ENCODE data around the gene EIF1.
"Not testable (repeated sequence)": the region's sequence is repeated elsewhere in the genome, so short reads cannot be mapped to it uniquely, and the experiment has no call there.

Gene EIF1

DNA sequence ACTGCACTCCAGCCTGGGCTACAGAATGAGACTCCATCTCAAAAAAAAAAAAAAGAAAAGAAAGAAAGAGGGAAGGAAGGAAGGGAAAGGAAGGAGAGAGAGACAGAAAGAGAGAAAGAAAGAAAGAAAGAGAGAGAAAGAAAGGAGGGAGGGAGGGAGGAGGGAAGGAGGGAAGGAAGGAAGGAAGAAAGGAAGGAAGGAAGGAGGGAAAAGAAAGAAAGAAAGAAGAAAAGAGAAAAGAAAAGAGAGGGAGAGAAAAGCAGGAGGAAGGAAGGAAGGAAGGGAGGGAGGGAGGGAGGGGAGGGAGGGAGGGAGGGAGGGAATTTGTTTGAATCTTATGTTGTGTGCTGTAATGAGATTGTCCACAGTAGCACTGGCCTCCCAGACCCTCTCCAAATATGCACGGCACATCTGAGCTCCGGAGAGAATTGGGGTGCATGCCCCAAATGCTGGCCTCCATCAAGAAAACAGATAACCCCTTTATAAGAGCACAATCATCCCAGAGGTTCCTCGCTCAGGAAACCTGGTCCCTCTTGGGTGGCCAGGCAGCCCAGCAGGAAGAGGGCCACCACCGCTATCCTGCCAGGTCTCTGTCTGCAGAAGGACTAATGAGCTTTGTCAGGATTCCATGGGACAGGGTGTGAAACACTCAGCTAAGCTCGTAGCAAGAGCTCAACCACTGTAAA, 8.8 kb upstream of the EIF1 start:
- DNase-seq = no peak

DNA sequence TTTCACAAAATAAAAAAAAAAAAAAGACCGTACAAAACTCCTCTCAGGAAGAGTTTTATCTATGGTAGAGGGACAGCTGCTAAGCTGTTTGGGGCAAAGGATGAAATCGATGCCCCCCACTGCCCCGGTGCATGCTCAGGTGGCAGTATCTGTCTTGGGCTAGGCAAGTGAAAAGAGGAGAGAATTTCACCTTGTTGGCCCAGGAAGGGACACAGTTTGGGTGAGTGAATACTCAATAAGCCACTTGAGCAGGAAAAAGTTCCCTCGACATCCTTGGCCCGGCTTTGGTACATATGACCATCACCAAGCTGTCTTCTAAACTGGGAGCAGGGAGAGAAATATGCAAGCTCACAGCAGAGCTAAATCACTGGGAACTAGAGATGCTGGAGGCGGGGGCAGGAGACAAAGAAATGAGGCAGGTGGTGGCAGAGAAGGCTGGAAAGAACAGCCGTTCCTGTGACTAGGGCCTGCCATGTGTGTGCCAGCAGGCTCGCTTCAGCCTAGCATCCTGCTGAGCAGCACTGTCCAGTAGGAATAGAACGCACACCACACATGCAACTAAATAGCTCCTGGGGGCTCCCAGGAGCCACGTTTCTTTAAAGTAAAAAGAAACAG, 8.2 kb upstream of the EIF1 start:
- DNase-seq = no peak

DNA sequence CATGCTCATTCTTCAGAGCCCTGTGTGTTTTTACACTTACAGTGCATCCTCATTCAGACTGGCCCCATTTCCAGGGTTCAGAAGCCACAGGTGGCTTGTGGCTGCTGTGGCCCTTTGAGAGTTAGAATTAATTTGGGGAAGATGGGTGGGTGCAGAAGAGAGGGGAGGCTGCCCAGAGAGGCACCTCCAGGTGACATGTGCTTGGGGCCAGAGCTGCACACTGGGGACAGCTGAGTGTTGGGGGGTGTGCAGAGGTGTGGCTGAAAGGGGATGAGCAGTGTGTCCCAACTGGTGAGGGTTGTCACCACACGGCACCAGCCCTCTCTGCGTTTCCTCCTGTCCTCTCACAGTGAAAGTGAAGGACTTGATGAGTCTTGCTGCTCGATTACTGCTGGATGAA, 6.9 kb upstream of the EIF1 start:
- no peak for DNase-seq

DNA sequence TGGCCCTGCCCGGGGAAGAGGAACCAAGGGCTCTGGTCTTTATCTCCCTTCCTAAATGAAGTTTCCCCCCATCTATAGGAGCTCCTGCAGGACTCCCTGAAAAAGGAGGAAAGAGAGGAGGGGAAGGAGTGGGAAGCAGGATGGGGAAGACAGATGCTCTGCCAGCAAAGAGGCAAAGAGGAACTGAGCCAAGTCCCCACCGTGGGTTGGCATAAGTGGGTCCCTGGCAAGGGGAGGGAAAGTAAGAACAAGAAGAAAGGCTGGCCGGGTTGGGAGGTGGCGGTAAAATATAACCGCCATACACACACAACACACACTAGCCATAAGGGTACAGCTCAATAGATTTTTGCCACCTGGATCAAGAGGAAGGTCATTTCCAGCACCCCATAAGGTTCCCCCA, 6.1 kb upstream of the EIF1 start:
- DNase-seq = no peak

DNA sequence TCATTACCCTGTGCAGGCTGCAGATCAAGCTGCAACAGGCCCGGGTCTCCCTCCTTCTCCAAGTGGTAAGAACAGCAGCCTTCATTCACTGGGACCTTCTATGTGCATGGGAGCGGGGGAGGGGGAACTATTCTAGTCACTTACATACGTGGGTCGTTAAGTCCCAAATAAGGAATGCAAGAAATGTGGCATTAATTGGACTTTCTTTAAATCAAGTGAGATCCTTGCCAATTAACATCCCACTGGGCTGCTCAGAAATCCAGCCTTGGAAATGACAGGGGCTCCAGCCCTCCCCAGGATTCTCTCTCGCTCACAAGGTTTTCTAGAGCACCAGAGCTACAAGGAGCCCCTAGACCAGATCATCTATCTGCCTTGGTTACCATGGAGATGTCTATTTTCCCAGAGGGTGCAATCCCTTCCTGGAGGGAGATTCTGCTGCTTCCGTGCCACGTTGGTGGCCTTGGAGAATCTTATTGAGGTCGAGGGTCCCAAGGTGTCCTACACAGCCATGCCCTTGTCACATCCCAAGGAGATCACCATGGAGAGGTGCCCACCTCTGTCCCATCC, 5.2 kb upstream of the EIF1 start:
- DNase-seq = no peak

DNA sequence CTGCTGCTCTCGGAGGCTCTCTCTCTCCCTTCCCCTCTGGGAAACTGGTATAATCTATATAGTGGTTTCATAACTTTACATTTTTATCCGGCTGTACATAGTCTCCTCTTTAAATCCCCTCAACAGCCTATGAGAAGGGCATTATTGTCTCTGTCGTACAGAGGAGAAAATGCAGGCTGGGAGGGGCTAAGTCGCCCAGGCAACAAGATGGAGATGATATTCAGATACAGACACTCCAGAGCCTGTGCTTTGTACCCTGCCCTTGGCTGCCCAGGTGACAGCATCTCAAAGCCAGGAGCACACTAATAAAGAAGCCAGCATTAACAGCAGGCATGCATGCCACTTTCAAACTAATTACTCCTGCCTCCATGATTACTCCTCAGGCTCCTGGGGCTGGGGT, 4.7 kb upstream of the EIF1 start:
- DNase-seq = no peak

DNA sequence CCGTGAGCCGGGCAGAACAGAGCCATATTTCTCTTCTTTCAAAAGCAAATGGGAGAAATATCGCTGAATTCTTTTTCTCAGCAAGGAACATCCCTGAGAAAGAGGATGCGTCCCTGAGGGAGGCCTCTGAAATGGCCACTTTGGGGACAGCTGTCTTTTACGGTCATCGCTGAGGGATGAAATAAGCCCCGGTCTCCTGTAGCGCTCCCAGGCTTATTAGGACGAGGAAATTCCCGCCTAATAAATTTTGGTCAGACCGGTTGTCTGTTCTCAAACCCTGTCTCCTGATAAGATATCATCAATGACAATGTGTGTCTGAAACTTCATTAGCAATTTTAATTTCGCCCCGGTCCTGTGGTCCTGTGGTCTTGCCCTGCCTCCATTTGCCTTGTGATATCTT, 2.9 kb upstream of the EIF1 start:
- not testable (repeated sequence) for DNase-seq

DNA sequence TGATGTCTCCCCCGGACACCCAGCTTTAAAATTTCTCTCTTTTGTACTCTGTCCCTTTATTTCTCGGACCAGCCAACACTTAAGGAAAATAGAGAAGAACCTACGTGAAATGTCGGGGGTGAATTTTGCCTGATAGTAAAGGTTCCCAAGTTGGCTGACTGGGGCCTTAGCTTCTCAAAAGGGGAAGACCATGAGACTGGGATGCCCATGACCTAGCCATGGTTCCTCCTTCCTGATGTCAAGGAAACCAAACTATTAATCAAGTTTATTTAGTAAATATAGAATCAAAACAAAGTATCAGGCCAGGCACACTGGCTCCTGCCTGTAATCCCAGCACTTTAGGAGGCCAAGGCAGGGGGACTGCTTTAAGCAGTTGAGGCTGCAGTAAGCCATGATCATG, 2.4 kb upstream of the EIF1 start:
- no peak for DNase-seq

DNA sequence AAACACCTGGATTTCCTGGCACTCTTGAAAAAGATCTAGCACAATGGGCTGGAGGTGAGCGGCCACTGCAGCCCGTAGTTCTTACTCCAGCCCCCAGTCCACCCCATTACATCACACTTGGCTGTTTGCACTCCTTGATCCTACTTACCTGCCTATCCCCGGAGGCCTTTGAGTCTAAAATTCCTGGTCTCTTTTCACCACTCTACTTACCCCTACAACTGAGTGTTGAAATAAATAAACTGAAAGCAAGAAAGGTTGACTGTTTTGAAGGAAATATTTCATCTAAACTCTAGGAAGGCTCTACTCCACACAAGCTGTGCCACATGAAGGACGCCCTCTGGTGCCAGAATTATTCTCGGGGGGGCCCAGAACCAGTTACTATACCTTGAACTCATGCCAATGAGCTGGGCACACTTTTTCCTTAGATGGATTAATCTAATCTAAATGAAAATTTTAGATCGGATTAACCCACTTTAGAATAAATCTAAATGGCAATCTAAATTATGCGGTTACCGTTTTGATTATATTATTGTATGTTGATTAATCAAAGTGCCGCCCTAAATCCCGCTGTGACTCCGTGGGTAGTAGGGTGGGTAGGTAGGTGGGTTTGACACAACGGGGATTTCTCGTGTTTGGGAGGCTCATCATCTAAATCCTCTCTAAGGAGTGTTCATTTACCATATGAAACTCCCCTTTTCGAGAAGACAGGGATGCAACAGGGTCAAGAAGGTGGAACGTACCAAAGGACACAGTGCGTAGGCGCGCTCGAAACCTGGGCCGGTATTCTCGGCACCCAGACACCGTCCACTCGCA, 651 bp upstream of the EIF1 start:
- peak; percentile 71 for DNase-seq

DNA sequence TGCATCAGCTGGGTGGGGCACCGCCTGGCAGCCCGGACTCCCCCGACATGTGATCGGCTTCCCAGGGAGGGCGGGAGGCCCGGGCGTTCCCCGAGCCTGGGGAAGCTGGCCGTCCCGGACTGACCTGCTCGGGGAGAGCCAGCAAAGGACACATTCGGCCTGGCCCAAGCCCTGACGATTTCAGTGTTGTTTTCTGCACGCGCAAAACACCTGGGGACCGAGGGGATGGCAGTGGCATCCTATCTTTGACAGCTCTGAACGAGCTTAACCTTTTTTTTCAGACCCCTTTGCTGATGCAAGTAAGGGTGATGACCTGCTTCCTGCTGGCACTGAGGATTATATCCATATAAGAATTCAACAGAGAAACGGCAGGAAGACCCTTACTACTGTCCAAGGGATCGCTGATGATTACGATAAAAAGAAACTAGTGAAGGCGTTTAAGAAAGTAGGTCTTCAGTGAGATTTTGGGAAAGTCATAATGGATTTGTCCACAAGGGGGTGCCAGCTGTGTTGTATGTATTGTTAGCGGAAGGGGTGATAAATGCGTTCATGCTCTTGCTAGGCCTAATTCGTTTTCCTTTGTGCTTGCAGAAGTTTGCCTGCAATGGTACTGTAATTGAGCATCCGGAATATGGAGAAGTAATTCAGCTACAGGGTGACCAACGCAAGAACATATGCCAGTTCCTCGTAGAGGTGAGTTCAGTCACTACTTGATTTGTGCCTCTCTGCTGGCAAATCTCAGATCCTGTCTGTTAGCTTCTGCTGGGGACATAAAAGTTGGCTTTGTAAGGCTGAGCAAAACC, 1.0 kb downstream of the EIF1 start:
- peak; percentile 51 for DNase-seq

DNA sequence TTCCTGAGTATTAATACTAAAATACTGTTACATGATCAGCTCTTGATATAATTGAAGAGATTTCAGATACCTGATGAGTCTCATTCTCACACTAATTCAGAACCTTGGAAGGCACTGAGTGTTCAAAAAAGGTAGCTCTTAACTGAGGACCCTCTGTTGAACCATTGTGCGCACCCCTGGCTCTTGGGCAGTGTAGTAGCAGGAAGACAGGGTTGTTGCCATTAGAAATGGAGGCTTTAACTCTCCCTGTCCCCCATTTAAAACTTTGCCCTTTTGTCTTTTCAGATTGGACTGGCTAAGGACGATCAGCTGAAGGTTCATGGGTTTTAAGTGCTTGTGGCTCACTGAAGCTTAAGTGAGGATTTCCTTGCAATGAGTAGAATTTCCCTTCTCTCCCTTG, 1.8 kb downstream of the EIF1 start:
- DNase-seq = no peak

DNA sequence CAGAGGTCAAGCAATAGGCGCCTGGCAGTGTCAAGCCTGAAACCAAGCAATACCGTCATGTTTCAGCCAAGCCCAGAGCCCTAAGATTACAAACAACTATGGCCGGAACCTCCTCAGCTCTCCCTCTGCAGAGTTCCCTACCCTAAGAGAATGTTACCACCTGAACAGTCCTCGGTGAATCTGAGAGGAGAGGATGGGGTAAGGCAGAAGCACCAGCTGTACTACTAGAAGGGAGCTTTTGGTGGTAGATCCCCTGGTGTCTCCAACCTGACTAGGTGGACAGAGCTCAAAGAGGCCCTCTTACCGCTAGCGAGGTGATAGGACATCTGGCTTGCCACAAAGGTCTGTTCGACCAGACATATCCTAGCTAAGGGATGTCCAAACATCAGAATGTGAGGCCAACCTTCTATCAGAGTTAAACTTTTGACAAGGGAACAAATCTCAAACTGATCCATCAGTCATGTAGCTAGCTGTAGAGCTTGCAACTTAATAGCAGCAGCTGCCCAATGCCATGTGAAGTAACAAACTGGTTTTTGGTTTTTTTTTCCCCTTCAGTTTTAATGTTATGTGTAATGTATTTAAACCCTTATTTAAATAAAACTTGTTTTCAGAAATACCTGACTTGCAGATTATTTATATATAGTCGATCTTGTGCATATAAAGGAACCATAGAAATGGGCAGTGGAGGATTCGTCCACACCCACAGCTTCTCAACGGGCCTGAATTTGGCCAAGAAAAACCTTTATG, 2.5 kb downstream of the EIF1 start:
- no peak for DNase-seq

DNA sequence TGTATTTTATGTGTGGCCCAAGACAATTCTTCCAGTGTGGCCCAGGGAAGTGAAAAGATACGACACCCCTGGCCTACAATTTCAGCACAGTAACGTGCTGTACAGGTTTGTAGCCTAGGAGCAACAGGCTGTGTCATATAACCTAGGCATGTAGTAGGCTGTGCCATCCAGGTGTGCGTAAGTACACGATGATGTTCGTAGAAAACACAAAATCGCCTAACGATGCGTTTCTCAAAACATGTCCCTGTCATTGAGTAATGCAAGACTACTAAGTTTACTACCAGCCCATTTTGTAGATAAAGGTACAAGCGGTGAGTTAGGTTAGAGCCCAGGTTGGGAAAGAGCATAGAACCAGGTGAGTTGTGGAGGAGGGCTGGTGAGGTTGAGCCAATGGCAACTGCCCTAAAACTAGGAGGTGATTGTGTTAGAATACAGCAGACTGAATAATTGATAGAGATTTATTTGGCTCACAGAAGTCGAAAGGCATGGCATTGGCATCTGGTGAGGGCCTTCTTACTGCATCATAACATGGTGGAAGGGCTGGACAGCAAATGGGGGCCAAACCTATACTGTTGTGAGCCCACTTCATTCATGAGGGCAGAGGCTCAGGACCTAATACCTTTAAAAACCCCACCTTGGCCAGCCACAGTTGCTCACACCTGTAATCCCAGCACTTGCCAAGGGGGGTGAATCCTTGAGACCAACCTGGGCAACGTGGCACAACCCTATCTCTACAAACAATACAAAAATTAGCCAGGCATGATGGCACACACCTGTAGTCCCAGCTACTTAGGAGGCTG, 4.2 kb downstream of the EIF1 start:
- no peak for DNase-seq

DNA sequence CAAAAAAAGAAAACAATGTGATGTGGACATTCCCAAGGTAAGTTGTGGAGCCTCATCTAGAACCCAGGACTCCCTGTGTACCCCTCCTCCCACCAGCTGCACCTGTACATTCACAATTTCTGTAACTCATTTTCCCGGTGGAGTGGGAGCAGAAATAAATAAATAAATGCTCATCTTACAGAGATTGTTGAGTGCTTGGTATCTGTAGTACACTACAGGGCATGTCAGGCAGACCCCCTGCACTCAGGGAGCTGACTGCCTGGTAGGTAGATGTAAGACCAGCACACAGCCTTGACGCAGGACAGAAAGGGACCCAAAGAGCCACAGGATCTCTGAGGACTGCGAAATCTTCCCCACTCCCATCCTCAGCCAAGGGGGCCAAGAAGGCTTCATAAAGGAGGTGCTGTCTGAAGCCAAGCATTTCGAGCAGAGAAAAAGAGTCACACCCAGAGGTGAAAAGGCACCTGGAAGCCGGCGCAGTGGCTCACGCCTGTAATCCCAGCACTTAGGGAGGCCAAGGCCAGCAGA, 6.5 kb downstream of the EIF1 start:
- DNase-seq = no peak

DNA sequence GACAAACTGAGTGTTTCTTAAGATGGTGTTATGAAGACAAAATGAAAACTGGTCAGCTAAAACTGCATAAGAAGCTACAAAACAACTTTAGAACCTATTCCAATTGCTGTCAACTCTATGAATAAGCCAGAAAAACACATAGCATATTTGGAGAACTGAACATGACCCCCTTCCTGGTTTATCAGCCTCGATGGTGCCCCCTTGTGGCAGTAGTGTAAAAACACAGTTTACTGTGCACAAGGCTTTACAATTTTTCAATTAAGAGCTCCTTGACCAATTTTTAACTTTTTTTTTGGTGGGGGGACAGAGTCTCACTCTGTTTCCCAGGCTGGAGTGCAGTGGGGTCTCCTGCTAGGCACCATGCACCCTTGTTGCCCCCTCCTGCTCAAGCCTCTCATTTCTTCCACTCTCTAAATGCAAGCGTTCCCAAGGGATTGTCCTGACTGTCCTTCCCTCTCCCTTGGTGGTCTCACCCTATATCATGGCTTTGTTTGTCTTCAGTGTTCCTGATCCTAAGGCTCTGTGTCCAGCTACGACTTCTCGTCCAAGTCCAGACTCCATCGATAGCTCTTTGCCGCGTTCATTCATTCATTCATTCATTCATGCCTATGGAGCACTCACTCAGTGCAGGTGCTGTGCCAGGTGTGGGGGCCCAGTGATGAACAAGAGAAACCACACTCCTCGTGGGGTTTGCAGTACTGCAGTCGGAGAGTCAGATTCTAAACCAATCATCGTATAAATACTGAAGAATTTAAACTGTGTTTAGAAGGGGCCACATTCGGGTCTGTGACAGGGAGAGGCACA, 7.5 kb downstream of the EIF1 start:
- peak; percentile 90 for DNase-seq

DNA sequence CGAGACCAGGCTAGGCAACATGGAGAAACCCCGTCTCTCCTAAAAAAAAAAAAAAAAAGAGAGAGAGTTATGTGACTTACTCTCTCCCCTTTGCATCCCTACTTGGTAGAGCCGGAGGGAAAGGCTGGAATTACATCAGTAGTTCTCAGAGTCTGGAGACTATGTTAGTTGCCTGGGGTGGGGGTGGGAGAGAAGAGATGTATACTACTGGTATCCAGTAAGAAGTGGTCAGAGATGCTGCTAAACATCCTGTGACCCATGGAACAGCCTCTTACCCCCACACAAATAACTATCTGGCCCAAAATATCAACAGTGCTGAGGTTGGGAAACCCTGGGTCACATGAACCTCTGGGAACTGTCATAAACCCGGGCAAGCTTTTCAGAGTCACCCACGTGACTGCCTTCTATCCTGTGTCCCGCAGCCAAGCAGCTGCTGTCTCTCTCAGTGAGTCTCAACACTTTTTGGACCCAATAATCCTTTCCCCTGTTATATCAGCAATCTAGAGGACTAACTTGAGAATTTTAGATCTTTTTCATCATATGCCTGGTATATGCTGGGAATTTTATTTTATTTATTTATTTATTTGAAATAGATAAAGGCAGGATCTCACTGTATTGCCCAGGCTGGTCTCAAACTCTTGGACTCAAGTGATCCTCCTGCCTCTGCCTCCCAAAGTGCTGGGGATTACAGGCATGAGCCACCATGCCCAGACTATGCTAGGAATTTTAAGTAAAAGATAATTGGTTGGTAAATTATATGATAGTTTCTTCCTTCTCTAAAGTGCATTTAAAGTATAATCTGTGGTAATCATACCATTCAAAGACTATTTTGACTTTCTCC, 8.7 kb downstream of the EIF1 start:
- no peak for DNase-seq

DNA sequence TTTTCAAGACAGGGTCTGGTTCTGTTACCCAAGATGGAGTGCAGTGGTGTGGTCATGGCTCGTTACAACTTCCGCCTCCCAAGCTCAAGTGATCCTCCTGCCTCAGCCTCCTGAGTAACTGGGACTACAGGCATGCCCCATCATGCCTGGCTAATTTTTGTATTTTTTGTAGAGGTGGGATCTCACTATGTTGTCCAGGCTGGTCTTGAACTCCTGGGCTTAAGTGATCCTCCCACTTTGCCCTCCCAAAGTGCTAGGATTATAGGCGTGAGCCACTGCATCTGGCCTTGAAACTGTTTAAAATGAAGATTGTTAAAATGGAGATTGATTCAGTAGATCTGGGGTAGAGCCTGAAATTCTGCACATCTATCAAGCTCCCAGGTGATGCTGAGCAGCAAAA, 12.2 kb downstream of the EIF1 start:
- not testable (repeated sequence) for DNase-seq

DNA sequence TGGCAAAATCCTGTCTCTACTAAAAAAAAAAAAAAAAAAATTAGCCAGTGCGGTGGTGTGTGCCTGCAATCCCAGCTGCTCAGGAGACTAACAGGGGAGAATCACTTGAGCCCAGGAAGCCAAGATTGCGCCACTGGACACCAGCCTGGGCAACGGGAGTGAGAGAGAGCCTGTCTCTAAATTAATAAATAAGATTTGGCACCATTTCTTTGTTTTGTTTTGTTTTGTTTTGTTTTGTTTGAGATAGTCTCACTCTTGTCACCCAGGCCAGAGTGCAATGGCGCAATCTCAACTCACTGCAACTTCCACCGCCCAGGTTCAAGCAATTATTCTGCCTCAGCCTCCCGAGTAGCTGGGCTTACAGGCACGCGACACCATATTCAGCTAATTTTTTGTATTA, 14.0 kb downstream of the EIF1 start:
- DNase-seq = no peak

DNA sequence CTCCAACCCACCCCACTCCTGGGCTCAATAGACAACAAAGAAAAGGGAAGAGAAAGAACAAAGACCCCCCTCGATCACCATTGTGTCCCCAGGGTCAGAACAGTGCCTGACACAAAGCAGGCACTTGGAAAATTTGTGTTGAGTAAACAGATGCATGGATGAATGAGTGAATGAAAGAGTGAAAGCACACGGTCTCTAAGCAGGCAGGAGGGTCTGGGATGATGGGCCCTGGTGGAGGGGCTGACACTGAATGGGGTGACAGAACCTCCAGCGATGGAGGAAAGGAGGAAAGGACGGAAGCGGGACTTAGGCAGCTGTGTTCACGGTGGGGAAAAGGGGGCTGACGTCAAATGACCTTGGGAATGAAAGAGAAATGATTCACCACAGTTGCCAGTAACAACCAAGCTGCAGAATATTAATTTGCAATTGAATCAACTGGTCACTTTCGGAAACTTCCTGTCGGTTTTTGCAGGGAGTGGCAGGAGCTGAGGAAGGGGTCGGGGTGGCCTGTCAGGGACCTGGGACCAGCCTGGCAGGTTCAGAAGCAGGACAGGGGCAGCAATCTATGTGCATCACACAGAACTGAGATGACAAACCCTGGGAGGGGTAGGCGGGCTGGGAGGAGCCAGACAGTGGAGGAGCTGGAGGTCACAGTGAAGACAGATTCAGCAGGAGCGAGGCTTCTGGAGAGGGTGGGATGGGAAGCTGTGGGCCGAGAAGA, 16.7 kb downstream of the EIF1 start:
- no peak for DNase-seq
